Ascending aorta (tissue), 2 donors: ENCODE data around the gene PTRHD1. TPM values are rescaled to one million over a fixed set of nuclear protein-coding genes. Genes with fewer than 3 reads are reported as not detected.

Experiments
- DNase-seq, 2 donors: peaks; one replicate each; pipeline ENCODE4 v3.0.0-alpha.2; 2019; ENCODE audit warnings: low spot score in 2 of 2
- H3K27ac ChIP-seq, 2 donors: fragments of 200-600 bp; sonication (generic); one replicate each; pipeline ENCODE4 v1.5.1; 2016 to 2017; ENCODE audit warnings: mild to moderate bottlenecking in 1 of 2
- H3K27me3 ChIP-seq: fragments of 200-600 bp; sonication (generic); one replicate; pipeline ENCODE4 v1.5.1; 2017
- H3K36me3 ChIP-seq, 2 donors: fragments of 200-600 bp; sonication (generic); one replicate each; pipeline ENCODE4 v1.5.1; 2016
- H3K4me1 ChIP-seq, 2 donors: fragments of 200-600 bp; sonication (generic); one replicate each; pipeline ENCODE4 v1.5.1; 2016 to 2017; ENCODE audit warnings: mild to moderate bottlenecking in 1 of 2
- H3K4me3 ChIP-seq, 2 donors: fragments of 200-600 bp; sonication (generic); one replicate each; pipeline ENCODE4 v1.5.1; 2016 to 2017; ENCODE audit warnings: mild to moderate bottlenecking in 1 of 2
- H3K9me3 ChIP-seq, 2 donors: fragments of 200-600 bp; sonication (generic); one replicate each; pipeline ENCODE4 v1.5.1; 2016
- intact Hi-C: fragments of 100-400 bp; cut with DNase I; formaldehyde crosslinking; loops from one replicate; pipeline ENCODE4 v1.15.1; 2023
- total RNA-seq: library from RNA; depleted of rRNA; stranded (reverse); fragments of >200 nt; gene quantifications from one replicate; pipeline ENCODE4 v1.1.0, GENCODE V29; 2016
- TF ChIP-seq, protein P1 (sequence below), 3 experiments: fragments of 200-600 bp in 2 of 3; fragments of 450-650 bp in 1 of 3; sonication (generic) in 2 of 3; IDR thresholded peaks; one replicate each; pipeline ENCODE4 v1.5.1; 2016 to 2019; ENCODE audit warnings: antibody characterized with exemption in 3 of 3, mild to moderate bottlenecking in 1 of 3, moderate library complexity in 1 of 3

Gene PTRHD1
- total RNA-seq, 1 donor from 2014 or later = 18.8 TPM

DNA sequence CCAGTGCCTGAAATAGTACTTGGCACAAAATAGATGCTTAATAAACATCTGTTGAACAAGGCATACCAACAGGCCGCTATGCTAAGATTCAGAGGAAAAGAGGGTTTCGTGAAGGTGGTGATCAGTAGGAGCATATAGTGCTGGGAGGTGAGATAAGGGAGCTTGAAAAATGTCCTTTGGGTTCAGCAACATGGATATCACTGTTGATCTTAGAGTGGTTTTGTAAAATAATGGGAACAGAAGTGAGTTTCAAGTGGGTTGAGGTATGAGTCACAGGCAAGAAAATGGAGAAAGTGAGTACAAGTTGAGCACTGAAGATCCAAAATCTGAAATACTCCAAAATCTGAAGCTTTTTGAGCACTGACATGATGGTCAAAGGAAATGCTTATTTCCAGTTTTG lies 4.5 kb upstream of the PTRHD1 start:
- no peak for DNase-seq
- TF ChIP-seq, protein P1, sequence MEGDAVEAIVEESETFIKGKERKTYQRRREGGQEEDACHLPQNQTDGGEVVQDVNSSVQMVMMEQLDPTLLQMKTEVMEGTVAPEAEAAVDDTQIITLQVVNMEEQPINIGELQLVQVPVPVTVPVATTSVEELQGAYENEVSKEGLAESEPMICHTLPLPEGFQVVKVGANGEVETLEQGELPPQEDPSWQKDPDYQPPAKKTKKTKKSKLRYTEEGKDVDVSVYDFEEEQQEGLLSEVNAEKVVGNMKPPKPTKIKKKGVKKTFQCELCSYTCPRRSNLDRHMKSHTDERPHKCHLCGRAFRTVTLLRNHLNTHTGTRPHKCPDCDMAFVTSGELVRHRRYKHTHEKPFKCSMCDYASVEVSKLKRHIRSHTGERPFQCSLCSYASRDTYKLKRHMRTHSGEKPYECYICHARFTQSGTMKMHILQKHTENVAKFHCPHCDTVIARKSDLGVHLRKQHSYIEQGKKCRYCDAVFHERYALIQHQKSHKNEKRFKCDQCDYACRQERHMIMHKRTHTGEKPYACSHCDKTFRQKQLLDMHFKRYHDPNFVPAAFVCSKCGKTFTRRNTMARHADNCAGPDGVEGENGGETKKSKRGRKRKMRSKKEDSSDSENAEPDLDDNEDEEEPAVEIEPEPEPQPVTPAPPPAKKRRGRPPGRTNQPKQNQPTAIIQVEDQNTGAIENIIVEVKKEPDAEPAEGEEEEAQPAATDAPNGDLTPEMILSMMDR (IDR thresholded peaks at IDR 0.05) = no peak
- Histone ChIP-seq H3K27ac (no peak overlapping the region), H3K4me3 (no peak overlapping the region), H3K27me3 (no peaks in the 10 kb centered on the region), H3K9me3 (no peaks in the 10 kb centered on the region), H3K36me3 (no peaks in the 10 kb centered on the region), H3K4me1 (peaks cover 4% of the 10 kb centered on the region in 2 donors)
- intact Hi-C loops = no loop called here

DNA sequence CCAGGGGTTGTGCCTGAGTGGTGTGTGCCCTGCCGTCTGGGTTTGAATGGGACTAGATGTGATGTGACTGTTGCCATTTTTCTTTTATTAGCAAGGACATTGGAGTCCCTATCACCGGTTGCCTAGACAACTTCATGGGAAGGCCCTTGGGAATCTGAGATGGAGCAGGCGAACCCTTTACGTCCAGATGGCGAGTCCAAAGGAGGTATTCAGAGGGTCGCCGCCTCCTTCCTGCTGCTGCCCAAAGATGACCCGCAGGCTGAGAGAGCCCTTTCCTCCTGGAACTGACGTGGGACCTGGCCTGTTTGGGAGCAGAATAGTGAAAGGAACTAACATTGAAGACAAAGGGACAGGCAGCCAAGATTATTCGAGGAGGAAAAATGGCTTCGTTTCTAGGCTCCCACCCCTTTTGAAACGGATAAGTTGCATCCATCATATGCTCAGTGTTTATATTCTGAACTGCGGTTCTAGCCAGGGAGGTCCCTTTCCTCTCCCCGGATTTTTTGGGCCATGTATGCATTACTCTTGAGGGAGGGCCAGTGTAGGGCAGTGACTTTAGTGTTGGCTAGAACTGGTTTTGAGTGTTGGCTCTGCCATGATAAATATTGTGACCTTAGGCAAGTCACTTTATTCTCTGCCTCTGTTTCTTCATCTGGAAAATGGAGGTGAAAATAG lies 707 bp upstream of the PTRHD1 start:
- peak overlapping the region; percentile 72 to 74 for H3K4me3 ChIP-seq
- H3K27me3 ChIP-seq = no peaks in the 10 kb centered on the region
- no peaks in the 10 kb centered on the region for H3K36me3 ChIP-seq
- TF ChIP-seq, protein P1 (IDR thresholded peaks at IDR 0.05) = no peak
- DNase-seq = no peak
- H3K9me3 ChIP-seq = no peaks in the 10 kb centered on the region
- H3K4me1 ChIP-seq = peaks cover 4 to 8% of the 10 kb centered on the region in 2 donors
- intact Hi-C loops = loop anchor here (2.0 to 5.0 kb wide), 2 partner anchors 303 to 867 kb away; partner anchors contain the start of genes ATAD2B and NCOA1
- peak overlapping the region in 1 of 2 donors; percentile 94 for H3K27ac ChIP-seq

DNA sequence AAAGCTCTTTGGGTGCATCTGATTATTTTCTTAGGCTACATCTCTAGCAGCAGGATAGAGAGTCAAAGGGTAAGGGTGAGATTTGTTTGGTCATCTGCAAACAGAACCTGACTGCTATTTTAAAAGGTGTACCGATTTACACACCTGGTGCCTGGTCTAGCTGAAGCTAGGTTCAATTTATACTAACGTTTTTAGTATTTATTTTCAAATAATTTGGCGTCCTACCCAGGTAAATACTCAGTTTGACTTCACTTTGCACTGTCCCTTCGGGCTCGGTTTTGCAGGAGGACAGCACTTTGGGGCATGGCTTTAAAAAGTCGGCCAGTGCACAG lies 683 bp downstream of the PTRHD1 start:
- Histone ChIP-seq H3K4me3 (peak overlapping the region; percentile 72 to 74), H3K36me3 (no peaks in the 10 kb centered on the region), H3K27ac (peak overlapping the region; percentile 94 to 95), H3K27me3 (no peaks in the 10 kb centered on the region), H3K9me3 (no peaks in the 10 kb centered on the region), H3K4me1 (peaks cover 4 to 8% of the 10 kb centered on the region in 2 donors)
- intact Hi-C loops = loop anchor here (2.0 to 5.0 kb wide), 2 partner anchors 302 to 865 kb away; partner anchors contain the start of genes ATAD2B and NCOA1
- no peak for DNase-seq
- TF ChIP-seq, protein P1 (IDR thresholded peaks at IDR 0.05) = no peak

DNA sequence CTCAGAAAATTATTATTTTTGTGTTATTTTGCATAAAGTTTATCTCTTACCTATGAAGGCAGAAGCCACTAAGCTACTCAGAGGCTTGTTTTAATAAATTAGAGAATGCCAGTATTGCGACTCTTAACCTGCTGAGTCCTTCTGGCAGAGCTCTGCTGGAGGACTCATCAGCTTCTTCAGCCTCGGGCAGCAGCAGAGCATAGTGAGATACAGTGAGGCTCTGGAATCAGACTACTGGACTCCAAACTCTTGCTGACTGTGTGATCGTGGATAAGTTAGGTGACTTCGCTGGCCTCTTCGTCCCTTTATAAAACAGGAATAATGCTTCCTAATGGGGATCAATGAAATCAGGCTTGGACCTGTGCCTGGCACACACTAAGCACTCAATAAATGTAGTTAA lies 1.7 kb downstream of the PTRHD1 start:
- intact Hi-C loops = loop anchor here (5.0 kb wide), 1 partner anchor 864 kb away; the partner anchor contains the start of gene ATAD2B
- TF ChIP-seq, protein P1 (IDR thresholded peaks at IDR 0.05) = no peak
- peaks cover 4 to 8% of the 10 kb centered on the region in 2 donors for H3K4me1 ChIP-seq
- no peak overlapping the region for H3K4me3 ChIP-seq
- no peak for DNase-seq
- no peaks in the 10 kb centered on the region for H3K9me3 ChIP-seq
- no peaks in the 10 kb centered on the region for H3K36me3 ChIP-seq
- no peaks in the 10 kb centered on the region for H3K27me3 ChIP-seq
- no peak overlapping the region for H3K27ac ChIP-seq

- intact Hi-C loops = no loop called here
Measured at GRCh38 chr2:24788816-24789215, 4.4 kb downstream of the PTRHD1 start.

More at GRCh38 chr2:24788816-24789215, 4.4 kb downstream of the PTRHD1 start:
- TF ChIP-seq, protein P1 (IDR thresholded peaks at IDR 0.05) = no peak
- Histone ChIP-seq H3K4me3 (no peak overlapping the region), H3K4me1 (peaks cover 3 to 6% of the 10 kb centered on the region in 2 donors), H3K36me3 (no peaks in the 10 kb centered on the region), H3K27ac (no peak overlapping the region), H3K9me3 (no peaks in the 10 kb centered on the region), H3K27me3 (no peaks in the 10 kb centered on the region)
- DNase-seq = no peak
